ENCODE data around the gene ATPAF1.
"Not testable (repeated sequence)": the region's sequence is repeated elsewhere in the genome, so short reads cannot be mapped to it uniquely, and the experiment has no call there.

ATPAF1 gene

DNA sequence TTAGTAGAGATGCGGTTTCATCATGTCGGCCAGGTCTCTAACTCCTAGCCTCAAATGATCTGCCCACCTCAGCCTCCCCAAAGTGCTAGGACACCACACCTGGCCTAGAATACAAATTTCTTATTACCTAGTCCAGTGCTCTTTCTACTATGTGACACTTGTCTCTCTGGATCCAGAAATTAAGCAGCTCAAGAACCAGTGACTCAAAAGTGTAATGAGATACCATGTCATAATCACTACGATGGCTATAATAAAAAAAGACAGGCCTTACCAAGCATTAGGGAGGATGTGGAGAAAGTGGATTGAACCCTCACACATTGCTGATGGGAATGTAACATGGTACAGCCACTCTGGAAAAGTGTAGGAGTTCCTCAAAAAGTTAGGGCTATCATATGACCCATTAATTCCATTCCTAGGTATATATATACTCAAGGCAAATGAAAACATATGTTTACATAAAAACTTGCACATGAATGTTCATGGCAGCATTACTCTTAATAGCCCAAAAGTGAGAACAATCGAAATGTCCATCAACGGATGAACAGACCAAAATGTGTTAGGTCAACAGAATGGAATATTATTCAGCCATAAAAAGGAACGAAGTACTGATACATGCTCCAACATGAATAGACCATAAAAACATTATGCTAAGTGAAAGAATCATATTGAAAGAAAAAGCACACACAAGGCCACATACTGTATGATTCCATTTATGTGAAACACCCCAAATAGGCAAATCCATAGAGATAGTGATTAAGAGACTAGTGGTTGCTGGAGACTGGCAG is 11.8 kb upstream of the ATPAF1 start:
- no peak for DNase-seq

DNA sequence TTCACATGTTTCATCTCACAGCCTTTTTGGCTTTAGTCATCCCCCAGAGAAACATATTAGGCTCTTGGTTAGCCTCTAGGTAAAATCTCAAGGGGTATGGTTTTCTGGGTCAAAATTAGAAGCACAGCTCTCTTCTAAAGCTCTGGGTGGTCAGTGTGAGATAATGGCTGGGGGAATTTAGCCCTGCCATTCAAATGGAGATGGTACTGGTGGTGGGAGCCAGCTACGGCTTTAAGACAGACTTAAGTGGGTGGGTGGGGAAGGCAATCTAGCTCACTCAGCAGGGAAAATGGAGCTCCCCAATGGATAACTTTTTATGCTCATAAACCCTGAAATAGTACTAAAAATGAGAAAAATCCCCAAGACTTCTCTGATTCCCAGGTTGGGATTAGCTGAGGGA is 9.2 kb upstream of the ATPAF1 start:
- DNase-seq = no peak

DNA sequence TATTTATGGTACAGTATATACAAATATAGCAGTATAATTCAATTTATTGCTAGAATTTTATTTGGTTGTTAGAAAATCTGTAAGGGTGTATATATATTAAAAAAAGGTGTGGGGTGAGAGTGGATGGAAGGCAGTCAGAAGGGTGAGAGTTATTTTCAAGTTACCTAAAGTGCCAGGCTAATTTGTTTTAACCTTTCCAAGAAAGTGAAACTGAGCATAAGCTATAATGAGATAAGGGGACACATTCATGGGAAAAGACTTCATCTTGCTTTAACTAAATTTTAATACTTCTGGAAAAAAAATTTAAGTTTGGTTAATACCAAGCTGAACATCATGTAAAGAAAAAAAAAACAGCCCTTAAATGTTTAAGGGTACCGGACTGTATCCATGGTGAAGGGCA is 8.4 kb upstream of the ATPAF1 start:
- DNase-seq = no peak

DNA sequence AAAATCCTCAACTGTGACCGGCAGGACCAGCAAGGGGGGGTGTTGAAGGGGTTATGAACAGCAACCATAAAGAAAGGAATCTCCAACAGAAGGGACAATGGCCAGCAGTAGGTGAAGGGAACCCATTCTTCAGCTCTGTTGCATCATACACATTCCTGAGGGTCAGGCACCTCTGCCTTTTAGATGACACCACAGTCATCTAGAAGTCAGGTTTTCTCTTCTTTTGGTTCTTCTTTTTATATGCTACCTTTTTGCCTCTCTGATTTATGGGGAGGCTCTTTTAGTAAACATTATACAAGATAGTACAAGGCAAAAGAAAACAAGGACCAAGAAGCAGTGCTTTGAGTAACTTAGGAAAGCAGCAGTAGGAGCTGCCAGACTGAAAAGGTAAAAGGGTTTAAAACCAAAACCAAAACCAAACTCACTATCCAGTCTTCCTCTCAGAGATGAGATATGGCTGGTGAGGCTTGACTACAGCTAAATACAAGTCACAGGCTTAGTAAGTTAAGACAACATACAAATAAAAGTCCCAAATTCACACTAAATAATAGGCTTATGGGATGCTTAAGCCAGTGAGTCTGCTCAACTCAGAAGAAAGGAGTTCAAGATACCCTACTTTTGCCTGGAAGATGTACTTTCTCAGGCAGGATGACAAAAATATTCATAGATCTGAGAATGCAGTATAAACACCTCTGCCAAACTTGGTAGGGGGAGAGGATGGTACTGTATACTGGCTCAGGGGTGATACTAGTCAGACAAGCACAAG is 7.6 kb upstream of the ATPAF1 start:
- no peak for DNase-seq

DNA sequence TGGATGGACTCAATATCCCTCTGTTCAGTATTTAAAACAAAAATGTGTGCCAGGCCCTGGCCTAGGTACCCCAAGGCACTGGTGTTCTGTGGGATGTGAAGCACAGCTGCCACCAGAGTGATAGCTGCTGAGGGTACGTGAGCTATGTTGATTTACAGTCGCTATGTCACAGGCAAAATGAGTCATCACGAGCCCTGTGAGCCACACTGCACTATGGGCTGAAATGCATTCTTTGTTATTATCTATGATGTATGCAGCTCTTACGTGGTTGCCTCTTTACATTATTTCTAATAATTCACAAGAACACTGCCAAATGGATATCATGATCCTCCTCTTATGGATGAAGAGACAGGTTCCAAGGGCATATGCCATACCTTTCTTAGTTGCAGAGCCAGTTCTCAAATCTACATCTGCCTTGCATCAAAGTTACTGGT is 5.6 kb upstream of the ATPAF1 start:
- DNase-seq = peak; percentile 45

DNA sequence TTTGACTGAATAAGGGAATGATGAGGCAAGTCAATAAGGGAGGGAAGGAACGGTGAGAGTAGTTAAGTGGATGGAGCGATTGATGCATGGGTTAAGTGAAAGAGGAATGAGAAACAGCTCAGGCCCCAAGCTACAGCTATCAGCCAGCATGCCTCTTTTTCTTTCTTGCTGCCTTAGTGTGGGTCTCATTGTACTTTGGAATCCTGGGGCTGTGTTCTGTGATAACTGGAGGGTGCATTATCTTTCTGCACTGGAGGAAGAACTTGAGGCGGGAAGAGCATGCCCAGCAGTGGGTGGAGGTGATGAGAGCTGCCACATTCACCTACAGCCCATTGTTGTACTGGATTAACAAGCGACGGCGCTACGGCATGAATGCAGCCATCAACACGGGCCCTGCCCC is 4.5 kb upstream of the ATPAF1 start:
- DNase-seq = no peak

DNA sequence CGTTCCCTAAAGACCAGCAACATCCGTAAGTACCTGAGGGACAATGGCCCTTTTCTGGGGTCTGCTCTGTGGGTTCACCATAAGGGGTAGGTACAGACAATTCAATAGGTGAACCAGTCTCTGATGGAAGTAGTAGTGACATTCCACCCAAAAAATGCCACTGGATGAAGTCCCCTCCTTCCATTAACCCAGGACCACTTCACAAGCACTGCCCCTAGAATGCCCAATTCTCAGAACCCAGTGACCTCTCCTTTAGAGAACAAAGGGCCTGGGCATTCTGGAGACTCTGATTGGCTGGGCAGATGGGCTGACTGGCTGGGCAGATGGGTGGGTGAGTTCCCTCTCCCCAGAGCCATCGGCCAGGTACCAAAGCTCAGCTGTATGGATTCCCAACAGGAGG is 3.4 kb upstream of the ATPAF1 start, which contains the start of gene TEX38:
Gene TEX38 (plus strand): TSS at position 301 of the 400 bp plus-strand sequence. CDS start 81 bp downstream, at position 382.
- DNase-seq = no peak

DNA sequence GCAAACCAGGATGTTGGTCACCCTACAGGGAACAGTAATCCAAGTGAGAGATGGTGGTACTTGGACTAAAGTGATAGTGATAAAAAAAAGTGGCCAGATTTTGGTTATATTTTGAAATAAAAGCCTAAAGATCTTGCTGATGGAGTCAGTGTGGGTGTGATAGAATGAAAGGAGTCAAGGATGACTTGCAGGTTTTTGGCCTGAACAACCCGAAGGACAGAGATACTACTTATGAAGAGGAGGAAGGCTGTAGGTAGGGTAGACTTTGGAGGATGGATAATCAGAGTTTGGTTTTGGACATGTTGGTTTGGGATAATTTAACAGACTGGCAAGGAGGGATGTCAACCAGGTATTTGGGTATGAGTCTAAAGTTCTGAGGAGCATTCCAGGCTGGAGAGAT is 2.0 kb upstream of the ATPAF1 start:
- DNase-seq = no peak

DNA sequence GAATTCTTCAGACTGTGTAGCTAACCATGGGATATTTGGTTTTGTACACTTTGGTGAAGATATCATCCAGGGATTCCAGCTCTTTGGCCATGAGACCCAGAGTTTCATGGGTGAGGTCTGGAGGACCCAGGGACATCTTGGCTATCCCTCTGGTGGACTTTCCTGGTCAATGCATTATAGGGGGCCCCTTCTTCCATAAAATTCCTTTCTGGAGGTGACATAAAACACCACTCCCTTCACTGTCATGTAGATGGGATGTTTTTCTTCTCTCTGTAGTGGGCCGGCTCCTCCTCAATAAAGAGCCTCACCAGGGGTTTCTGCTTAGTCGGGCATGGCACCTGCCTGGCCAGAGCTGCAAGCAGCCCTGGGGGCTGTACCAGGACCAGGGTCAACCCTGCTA is 2.2 kb downstream of the ATPAF1 start:
- DNase-seq = no peak

DNA sequence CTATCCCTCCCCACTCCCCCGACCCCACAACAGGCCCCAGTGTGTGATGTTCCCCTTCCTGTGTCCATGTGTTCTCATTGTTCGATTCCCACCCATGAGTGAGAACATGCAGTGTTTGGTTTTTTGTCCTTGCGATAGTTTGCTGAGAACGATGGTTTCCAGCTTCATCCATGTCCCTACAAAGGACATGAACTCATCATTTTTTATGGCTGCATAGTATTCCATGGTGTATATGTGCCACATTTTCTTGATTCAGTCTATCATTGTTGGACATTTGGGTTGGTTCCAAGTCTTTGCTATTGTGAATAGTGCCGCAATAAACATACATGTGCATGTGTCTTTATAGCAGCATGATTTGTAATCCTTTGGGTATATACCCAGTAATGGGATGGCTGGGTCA is 5.2 kb downstream of the ATPAF1 start:
- DNase-seq = not testable (repeated sequence)

DNA sequence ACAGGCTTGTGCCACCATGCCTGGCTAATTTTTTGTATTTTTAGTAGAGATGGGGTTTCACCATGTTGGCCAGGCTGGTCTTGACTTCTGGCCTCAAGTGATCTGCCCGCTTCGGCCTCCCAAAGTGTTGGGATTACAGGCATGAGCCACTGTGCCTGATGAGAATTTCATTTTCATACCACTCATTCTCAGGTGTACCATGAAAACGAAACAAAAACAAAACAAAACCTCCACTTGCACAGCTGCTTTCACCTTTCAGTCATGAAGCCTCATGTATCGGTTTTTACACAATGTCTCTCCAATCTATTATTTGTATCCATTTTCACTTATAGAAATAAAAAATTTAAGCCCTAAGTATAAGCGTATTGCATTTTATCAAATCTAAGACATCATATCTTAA is 8.0 kb downstream of the ATPAF1 start:
- DNase-seq = not testable (repeated sequence)

DNA sequence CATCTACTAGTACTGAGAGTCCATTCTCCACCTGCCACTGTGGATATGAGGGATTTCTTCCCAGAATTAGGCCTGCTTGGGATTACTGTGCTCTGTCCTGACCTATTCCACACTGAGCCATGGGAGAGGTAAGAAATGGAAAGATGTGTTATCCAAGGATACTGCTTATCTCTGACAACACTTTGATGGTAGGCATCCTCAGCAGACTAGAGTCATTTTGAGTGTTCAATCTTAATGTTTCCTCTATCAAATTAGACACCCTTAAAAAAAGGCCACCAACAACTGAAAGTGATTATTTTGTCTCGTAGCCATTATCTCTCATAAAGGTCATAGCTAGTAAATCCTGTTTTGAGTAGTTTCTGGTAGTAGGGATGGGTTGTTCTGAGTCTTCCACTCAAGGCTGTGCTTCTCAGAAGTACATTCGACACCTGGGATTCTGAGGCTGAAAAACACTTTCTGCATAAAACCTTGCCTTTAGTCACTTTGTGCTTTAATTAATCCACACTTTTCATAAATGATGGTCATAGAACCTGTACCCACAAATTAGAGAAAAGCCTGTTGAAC is 8.8 kb downstream of the ATPAF1 start:
- DNase-seq = no peak

DNA sequence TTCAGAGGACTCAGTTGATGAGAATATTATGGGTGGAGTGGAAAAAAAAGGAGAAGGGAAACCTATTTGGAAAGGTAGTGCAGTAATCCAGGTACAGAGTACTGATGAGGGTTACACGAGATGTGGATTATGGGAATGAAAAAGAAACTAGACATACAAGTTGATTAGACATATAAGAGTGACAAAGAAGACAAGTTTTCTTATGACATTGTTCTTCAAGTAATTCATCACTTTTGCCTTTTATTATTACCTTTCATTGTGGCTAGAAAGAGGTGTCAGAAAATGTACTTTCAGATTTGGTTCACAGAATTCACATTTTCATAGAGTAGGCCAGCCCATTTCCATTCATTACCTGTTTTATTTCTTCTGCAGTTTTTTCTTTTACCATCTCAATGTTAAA is 10.4 kb downstream of the ATPAF1 start:
- DNase-seq = no peak

DNA sequence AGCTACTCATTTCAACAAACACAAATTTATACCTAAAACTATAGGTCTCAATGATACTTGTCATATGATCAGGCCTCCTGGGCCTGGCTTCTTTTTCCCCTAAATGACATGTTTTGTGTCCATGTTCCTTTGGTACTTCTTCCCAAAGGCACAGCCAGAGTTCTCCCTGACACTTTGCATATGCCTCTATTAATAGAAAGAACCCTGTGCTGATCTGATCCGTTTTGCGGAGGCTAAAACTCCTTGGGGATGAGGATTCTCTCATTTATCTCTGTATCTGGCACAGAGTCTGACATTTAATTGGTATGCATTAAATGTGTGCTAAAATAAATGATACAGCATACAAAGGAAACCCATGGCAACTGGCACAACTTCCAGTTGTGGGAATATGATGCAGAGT is 11.5 kb downstream of the ATPAF1 start:
- DNase-seq = no peak

DNA sequence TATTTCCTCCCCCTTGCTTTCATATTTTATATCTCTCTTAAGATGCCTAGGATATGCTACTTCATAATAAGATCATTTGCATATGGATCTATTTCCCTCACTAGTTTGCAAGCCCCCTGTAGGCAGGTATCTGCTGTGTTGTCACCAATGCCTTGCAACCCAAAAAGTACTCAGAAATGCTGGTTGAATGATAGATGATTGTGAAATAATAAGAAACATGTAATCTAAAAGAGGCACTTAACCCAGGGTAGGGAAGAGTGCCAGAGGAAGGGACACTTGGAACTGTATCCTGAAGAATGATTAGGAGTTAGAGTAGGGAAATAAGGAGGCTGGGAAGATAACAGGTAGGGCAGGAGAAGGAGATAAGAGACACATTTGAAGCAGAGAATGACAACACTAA is 12.3 kb downstream of the ATPAF1 start:
- no peak for DNase-seq

DNA sequence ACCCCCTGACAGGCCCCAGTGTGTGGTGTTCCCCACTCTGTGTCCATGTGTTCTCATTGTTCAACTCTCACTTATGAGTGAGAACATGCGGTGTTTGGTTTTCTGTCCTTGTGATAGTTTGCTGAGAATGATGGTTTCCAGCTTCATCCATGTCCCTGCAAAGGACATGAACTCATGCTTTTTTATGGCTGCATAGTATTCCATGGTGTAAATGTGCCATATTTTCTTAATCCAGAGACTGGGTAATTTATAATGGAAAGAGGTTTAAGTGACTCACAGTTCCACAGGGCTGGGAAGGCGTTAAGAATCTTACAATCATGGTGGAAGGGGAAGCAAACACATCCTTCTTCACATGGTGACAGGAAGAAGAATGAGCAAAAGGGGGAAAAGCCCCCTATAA is 13.5 kb downstream of the ATPAF1 start:
- not testable (repeated sequence) for DNase-seq

DNA sequence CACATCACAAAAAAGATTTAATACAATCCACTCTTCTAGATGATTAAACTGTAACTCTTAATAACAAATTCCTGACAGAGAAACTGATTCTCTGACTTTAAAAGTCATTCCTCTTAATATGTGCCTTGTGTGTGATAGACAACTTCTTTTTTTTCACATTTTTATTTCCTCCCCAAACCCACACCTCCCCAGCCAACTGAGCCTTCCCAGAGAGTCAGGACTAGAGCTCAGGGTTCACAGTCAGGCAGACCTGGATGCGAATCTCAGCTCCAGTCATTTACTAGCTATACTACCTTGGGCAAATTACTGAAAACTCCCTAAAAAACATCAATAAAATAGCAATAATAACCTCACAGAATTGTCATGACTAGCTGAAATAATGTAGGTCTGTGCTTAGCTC is 14.2 kb downstream of the ATPAF1 start:
- DNase-seq = no peak

DNA sequence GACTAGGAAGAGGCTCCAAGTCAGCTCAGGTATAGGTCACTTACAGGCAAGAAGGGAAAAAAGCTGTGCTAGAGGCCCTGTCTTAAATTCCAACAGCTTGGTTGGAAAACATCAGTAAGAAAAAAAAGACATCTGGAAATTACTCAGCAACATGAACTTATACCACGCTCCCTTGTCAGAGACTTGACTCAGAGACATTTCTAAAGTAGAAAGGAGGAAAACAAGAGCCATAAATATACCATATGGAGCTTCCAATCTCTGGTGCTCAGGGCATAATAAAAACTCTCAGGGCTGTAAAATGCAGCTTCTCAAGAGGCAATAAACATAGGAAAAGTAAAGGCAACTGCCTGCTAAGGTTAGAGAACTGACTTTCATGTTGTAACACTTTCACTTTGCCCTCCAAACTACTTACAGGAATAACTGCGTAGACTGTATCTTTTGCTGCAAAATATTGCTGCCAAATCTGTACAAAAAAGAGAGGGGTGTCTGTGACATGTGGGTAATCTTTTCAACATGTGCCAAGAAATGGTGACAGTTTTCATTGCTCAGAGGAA is 14.7 kb downstream of the ATPAF1 start:
- peak; percentile 17 for DNase-seq

DNA sequence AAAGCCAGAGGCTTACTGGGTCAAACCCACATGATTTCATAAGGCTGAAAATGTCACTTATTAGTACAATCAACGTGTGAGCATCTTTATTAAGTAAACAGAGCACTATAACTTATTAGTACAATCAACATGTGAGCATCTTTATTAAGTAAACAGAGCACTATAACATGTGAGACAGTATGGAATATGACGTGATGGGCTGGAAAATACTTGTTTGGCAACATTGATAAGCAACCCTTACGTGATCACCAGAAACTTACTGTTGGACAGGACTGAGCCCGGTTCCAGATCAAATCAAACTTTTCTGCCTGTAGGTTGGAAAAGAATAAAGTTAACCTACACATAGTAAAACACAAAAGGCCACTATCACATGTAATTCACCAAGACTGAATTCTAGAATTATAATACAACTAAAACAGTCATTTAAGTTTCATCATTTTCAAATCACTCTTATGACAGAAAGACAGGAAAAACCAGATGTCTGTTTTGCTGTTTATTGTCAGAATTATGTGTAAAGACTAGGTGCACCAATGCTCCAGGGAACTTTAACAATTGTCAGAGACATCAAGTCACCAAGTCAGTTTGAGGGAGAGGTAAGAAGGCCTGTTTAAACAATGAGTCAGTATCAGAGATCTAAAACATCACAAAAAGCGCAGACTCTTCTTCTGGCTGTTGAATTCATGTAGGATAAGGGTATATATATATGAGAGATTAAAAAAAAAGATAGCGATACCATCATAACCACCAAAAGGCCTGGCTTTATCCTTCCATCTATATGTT is 15.7 kb downstream of the ATPAF1 start:
- no peak for DNase-seq

DNA sequence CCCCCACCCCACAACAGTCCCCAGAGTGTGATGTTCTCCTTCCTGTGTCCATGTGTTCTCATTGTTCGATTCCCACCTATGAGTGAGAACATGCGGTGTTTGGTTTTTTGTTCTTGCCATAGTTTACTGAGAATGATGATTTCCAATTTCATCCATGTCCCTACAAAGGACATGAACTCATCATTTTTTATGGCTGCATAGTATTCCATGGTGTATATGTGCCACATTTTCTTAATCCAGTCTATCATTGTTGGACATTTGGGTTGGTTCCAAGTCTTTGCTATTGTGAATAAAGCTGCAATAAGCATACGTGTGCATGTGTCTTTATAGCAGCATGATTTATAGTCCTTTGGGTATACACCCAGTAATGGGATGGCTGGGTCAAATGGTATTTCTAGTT is 17.0 kb downstream of the ATPAF1 start:
- not testable (repeated sequence) for DNase-seq

DNA sequence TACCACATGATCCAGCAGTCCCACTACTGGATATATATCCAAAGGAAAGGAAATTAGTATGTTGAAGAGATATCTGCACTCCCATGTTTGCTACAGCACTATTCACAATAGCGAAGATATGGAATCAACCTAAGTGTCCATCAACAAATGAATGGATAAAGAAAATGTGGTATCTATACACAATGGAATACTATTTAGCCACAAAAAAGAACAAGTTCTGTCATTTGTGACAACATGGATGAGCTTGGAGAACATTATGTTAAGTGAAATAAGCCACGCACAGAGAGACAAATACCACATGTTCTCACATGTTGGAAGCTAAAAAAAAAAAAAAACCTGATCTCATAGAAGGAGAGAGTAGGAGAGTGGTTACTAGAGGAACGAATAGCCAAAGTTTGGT is 17.7 kb downstream of the ATPAF1 start:
- no peak for DNase-seq

DNA sequence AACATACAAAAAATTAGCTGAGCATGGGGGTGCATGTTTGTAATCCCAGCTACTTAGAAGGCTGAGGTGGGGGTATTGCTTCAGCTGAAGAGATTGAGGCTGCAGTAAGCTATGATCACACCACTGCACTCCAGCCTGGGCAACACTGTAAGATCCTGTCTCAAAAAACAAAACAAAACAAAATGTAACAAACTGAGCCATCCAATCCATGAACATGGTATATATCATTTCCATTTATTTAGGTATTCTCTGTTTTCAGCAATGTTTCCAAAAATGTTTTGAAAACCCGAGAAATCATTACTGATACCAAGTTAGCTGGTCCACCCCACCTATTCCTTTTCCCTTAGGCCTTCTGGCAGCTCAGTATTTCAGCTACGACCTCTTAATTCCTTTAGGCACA is 18.4 kb downstream of the ATPAF1 start:
- DNase-seq = no peak

DNA sequence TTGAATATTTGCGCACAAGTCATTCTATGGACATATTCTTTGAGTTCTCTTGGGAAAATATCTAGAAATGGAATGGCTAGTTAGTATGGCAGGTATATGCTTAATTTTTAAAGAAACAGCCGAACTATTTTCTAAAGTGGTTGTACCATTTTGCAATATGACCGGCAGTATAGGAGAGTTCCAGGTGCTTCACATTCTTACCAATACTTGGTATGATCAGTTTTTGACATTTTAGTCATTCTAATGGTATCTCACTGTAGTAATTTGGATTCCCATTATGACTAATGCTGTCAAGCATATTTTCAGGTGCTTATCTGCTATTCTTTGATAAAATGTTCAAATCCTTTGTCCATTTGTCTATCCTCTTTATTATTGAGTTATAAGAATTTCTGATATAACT is 20.6 kb downstream of the ATPAF1 start:
- DNase-seq = no peak
